Neutrophil (primary cell): ENCODE results near the gene CACNA1S.

Source experiments
- H3K27ac ChIP-seq: fragments of 200-600 bp; sonication (generic); 2 replicates; pipeline ENCODE4 v1.5.1; 2016; ENCODE audit warnings: mild to moderate bottlenecking, moderate library complexity
- H3K27me3 ChIP-seq: fragments of 200-600 bp; sonication (generic); 2 replicates; pipeline ENCODE4 v1.6.0; 2016; ENCODE audit warnings: mild to moderate bottlenecking
- H3K36me3 ChIP-seq: fragments of 200-600 bp; sonication (generic); 2 replicates; pipeline ENCODE4 v1.5.1; 2017
- H3K4me1 ChIP-seq, 2 experiments: fragments of 200-600 bp in 1 of 2; sonication (generic) in 1 of 2; 1 replicate in 1 of 2; 2 replicates in 1 of 2; pipeline versions ENCODE4 v1.5.1 to v1.6.1; 2013 to 2016; ENCODE audit warnings: low read depth in 1 of 2, low read length in 1 of 2, mild to moderate bottlenecking in 1 of 2, moderate library complexity in 1 of 2; ENCODE audit not compliant: control insufficient read depth in 1 of 2, insufficient read depth in 1 of 2
- H3K4me3 ChIP-seq, 2 experiments: fragments of 200-600 bp in 1 of 2; sonication (generic) in 1 of 2; 1 replicate in 1 of 2; 2 replicates in 1 of 2; pipeline ENCODE4 v1.5.1; 2013 to 2016; ENCODE audit warnings: low read depth in 1 of 2, low read length in 1 of 2, mild to moderate bottlenecking in 1 of 2, moderate library complexity in 1 of 2
- H3K9me3 ChIP-seq: fragments of 200-600 bp; sonication (generic); 2 replicates; pipeline ENCODE4 v1.5.1; 2016
- TF ChIP-seq, protein P1 (sequence below): fragments of 200-600 bp; sonication (generic); IDR thresholded peaks from 2 replicates; pipeline ENCODE4 v1.5.1; 2016; ENCODE audit warnings: antibody characterized with exemption

The CACNA1S gene

GRCh38 chr1:201074018-201074417 is 38.2 kb downstream of the CACNA1S start:
- no peaks in the 10 kb centered on the region for H3K9me3 ChIP-seq
- TF ChIP-seq, protein P1, sequence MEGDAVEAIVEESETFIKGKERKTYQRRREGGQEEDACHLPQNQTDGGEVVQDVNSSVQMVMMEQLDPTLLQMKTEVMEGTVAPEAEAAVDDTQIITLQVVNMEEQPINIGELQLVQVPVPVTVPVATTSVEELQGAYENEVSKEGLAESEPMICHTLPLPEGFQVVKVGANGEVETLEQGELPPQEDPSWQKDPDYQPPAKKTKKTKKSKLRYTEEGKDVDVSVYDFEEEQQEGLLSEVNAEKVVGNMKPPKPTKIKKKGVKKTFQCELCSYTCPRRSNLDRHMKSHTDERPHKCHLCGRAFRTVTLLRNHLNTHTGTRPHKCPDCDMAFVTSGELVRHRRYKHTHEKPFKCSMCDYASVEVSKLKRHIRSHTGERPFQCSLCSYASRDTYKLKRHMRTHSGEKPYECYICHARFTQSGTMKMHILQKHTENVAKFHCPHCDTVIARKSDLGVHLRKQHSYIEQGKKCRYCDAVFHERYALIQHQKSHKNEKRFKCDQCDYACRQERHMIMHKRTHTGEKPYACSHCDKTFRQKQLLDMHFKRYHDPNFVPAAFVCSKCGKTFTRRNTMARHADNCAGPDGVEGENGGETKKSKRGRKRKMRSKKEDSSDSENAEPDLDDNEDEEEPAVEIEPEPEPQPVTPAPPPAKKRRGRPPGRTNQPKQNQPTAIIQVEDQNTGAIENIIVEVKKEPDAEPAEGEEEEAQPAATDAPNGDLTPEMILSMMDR = no peak
- H3K4me3 ChIP-seq = no peak overlapping the region
- no peaks in the 10 kb centered on the region for H3K27me3 ChIP-seq
- H3K36me3 ChIP-seq = no peaks in the 10 kb centered on the region
- H3K27ac ChIP-seq = no peak overlapping the region
- no peaks in the 10 kb centered on the region for H3K4me1 ChIP-seq

- no peaks in the 10 kb centered on the region for H3K36me3 ChIP-seq
- H3K9me3 ChIP-seq = no peaks in the 10 kb centered on the region
- TF ChIP-seq, protein P1 = no peak
- H3K4me3 ChIP-seq = no peak overlapping the region
- H3K4me1 ChIP-seq = no peaks in the 10 kb centered on the region
- no peak overlapping the region for H3K27ac ChIP-seq
- no peaks in the 10 kb centered on the region for H3K27me3 ChIP-seq
Observed at GRCh38 chr1:201072922-201073321, 39.3 kb downstream of the CACNA1S start.

- Histone ChIP-seq H3K27ac (no peak overlapping the region), H3K4me1 (no peaks in the 10 kb centered on the region), H3K36me3 (no peaks in the 10 kb centered on the region), H3K27me3 (no peaks in the 10 kb centered on the region), H3K4me3 (no peak overlapping the region), H3K9me3 (no peaks in the 10 kb centered on the region)
- TF ChIP-seq, protein P1 = no peak
Observed at GRCh38 chr1:201072149-201072548, 40.1 kb downstream of the CACNA1S start.

GRCh38 chr1:201069636-201070035 is 42.6 kb downstream of the CACNA1S start:
- no peaks in the 10 kb centered on the region for H3K27me3 ChIP-seq
- TF ChIP-seq, protein P1 = no peak
- H3K36me3 ChIP-seq = no peaks in the 10 kb centered on the region
- no peaks in the 10 kb centered on the region for H3K4me1 ChIP-seq
- H3K9me3 ChIP-seq = no peaks in the 10 kb centered on the region
- H3K27ac ChIP-seq = no peak overlapping the region
- no peak overlapping the region for H3K4me3 ChIP-seq

DNA sequence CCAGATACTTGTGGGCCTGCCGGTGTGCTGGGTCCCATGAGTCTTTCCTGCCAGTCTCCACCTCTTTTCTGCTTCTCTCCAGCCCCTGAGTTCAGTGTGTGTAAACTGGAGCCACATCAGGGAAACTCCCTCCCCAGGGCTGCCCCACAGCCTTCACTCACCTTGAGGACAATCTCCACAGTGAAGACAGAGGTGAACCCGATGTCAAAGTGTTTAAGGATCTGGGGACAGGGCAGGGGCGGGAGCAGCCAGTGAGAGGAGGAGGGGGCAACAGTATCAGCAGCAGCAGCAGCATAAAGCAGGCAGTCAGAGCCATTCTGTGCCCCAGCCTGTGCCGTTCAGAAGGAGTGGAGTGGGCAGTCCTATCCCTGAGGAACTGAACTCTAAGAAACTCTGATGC is 43.2 kb downstream of the CACNA1S start:
- H3K4me1 ChIP-seq = no peaks in the 10 kb centered on the region
- no peaks in the 10 kb centered on the region for H3K9me3 ChIP-seq
- no peaks in the 10 kb centered on the region for H3K36me3 ChIP-seq
- no peaks in the 10 kb centered on the region for H3K27me3 ChIP-seq
- no peak overlapping the region for H3K27ac ChIP-seq
- H3K4me3 ChIP-seq = no peak overlapping the region
- TF ChIP-seq, protein P1 = no peak

DNA sequence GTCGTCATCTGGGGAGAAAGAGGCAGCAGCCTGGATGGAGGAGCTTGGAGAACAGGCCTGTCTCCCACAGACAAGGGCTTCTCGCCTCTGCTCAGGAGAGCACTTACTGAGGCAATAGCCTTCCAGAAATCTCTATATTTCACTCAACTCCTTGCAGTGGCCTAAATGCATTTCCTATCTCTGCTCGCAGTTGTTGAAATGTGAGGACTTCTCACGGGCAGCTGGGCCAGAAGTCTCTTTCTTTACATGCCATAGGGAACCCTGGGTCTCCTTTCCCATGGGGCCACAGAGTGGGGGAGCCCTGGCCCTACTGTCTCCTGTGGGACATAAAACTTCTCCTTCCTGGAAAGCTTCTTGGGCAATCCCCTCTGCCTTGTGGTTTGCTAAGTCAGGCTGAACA is 45.2 kb downstream of the CACNA1S start:
- Histone ChIP-seq H3K36me3 (no peaks in the 10 kb centered on the region), H3K4me3 (no peak overlapping the region), H3K27ac (no peak overlapping the region)

More for the DNA sequence above, 45.2 kb downstream of the CACNA1S start:
- H3K27me3 ChIP-seq = no peaks in the 10 kb centered on the region
- H3K4me1 ChIP-seq = no peaks in the 10 kb centered on the region
- TF ChIP-seq, protein P1 = no peak
- no peaks in the 10 kb centered on the region for H3K9me3 ChIP-seq
